Right lobe of liver (tissue), 6 donors: Measurements from ENCODE around the gene JPT1. TPM values are rescaled to one million over a fixed set of nuclear protein-coding genes. Genes with fewer than 3 reads are reported as not detected.

Experiments used
- ATAC-seq, 4 donors: fragments of 200-7000 bp; cut with Tn5 transposase; one replicate each; pipeline ENCODE4 v1.9.1; 2020; ENCODE audit warnings: mild to moderate bottlenecking in 4 of 4, moderate library complexity in 4 of 4
- DNase-seq, 3 donors: peaks; one replicate each; pipeline ENCODE4 v3.0.0-alpha.2; 2020
- H3K27ac ChIP-seq, 3 donors: fragments of 200-600 bp; one replicate each; pipeline ENCODE4 v1.8.0; 2022
- H3K27me3 ChIP-seq, 2 donors: fragments of 200-600 bp; one replicate each; pipeline ENCODE4 v1.8.0; 2022
- H3K36me3 ChIP-seq, 4 donors: fragments of 200-600 bp; sonication (generic) in 1 of 4; one replicate each; pipeline versions ENCODE4 v1.5.1 to v1.8.0; 2017 to 2022; ENCODE audit warnings: control low read depth in 1 of 4
- H3K4me1 ChIP-seq, 4 donors: fragments of 200-600 bp; sonication (generic) in 1 of 4; one replicate each; pipeline versions ENCODE4 v1.5.1 to v1.8.0; 2017 to 2022; ENCODE audit warnings: control low read depth in 1 of 4
- H3K4me3 ChIP-seq, 3 donors: fragments of 200-600 bp; one replicate each; pipeline ENCODE4 v1.8.0; 2022
- H3K9me3 ChIP-seq, 4 donors: fragments of 200-600 bp; sonication (generic) in 1 of 4; one replicate each; pipeline versions ENCODE4 v1.5.1 to v1.8.0; 2017 to 2022; ENCODE audit warnings: control low read depth in 1 of 4
- POLR2A ChIP-seq: fragments of 450-650 bp; IDR thresholded peaks from one replicate; pipeline ENCODE4 v1.6.1; 2017; ENCODE audit warnings: antibody characterized with exemption, mild to moderate bottlenecking
- WGBS: methylation state at CpG from one replicate; pipeline ENCODE4 v1.1.6; 2018; ENCODE audit warnings: low coverage, low lambda C conversion rate; ENCODE audit not compliant: insufficient coverage; ENCODE audit errors: missing lambda C conversion rate; 5-methylcytosine and 5-hydroxymethylcytosine counted together
- intact Hi-C, 2 donors: fragments of 100-400 bp; cut with DNase I; formaldehyde crosslinking; loops; one replicate each; pipeline versions ENCODE4 v1.11.2 to v1.14.1; 2022
- total RNA-seq, 6 experiments: library from RNA; depleted of rRNA in 2 of 6; stranded (reverse); fragments of >200 nt in 2 of 6; fragmentation: NEBNext Ultra II Directional in 3 of 6; extraction: Animal tissue kit (Norgen Biotek cat#: 25700) in 3 of 6; gene quantifications; one replicate each; pipeline versions ENCODE4 v1.1.0 to v1.2.4, GENCODE V29; 2016 to 2023
- TF ChIP-seq, protein P1 (sequence below), 4 donors: fragments of 200-600 bp in 3 of 4; fragments of 450-650 bp in 1 of 4; IDR thresholded peaks; one replicate each; pipeline versions ENCODE4 v1.5.1 to v1.8.0; 2016 to 2022; ENCODE audit warnings: antibody characterized with exemption in 4 of 4, mild to moderate bottlenecking in 2 of 4
- donor health status: DM: no; HTN: yes; CAD: no.
- donor health status: DM: no; HTN: no; CAD: no.
- donor health status: DM: no; HTN: no; CAD: no.
- donor health status: DM: no; HTN: yes; CAD: no.
- donor health status: DM: no; HTN: yes; CAD: no.

Gene JPT1
- total RNA-seq, 6 experiments from 2014 or later = 16.7 to 57.8 (median 29.5) TPM

DNA sequence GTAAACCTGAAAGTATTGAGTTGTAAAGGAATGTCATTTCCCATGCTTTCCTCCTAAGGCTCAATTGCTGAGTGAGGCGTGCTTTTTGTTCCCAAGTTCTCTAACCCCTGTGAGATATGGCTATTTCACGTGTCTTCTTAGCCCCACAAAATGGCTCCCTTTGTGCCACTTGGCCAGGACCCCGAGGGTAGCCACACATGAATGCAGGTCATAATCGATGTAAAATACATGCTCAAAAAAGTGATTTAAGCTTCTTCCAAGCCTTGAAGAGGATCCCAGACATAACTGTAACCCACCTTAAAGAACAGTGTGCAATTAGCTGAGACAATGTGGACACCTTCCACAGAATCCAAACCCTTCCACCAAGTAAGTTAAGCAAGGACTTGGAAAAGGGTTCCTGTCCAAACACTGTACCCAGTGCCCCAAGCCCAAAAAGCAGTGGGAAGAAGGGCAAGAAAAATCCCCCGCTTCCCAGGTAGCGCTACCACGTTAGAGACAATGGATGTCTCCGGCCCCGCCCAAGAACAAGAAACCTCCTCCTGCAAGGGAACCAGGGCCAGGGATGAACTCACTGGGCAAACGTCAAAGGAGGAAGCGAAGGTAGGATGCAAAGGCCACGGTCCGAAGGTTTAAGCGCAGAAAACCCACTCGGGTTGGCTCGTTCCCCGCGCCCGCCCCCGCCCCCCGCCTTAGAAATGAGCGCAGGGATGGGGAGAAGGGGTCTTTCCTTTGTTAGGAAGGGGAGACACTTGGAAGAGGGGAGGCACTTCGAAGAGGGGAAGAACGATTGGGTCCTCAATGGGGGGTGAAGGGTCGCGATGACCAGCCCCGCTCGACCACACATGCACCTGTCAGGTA, 1.2 kb downstream of the JPT1 start:
- Histone ChIP-seq H3K36me3 (peaks cover 0 to under 1% (median 0%) of the 10 kb centered on the region in 4 donors), H3K4me3 (peak overlapping the region; percentile 67 to 96 (median 88)), H3K27me3 (no peaks in the 10 kb centered on the region), H3K4me1 (peaks cover 0 to 5% (median 0%) of the 10 kb centered on the region in 4 donors), H3K27ac (peak overlapping the region in 1 of 3 donors; percentile 78), H3K9me3 (no peaks in the 10 kb centered on the region)
- 19% methylated on average over 22 of the region's 28 CpGs for WGBS
- TF ChIP-seq POLR2A = no peak
- TF ChIP-seq, protein P1, sequence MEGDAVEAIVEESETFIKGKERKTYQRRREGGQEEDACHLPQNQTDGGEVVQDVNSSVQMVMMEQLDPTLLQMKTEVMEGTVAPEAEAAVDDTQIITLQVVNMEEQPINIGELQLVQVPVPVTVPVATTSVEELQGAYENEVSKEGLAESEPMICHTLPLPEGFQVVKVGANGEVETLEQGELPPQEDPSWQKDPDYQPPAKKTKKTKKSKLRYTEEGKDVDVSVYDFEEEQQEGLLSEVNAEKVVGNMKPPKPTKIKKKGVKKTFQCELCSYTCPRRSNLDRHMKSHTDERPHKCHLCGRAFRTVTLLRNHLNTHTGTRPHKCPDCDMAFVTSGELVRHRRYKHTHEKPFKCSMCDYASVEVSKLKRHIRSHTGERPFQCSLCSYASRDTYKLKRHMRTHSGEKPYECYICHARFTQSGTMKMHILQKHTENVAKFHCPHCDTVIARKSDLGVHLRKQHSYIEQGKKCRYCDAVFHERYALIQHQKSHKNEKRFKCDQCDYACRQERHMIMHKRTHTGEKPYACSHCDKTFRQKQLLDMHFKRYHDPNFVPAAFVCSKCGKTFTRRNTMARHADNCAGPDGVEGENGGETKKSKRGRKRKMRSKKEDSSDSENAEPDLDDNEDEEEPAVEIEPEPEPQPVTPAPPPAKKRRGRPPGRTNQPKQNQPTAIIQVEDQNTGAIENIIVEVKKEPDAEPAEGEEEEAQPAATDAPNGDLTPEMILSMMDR (IDR thresholded peaks at IDR 0.05) = no peak
- ATAC-seq (peak in 1 of 4 donors; percentile 16), DNase-seq (peak in 1 of 3 donors; percentile 59)
- intact Hi-C loops = no loop called here

DNA sequence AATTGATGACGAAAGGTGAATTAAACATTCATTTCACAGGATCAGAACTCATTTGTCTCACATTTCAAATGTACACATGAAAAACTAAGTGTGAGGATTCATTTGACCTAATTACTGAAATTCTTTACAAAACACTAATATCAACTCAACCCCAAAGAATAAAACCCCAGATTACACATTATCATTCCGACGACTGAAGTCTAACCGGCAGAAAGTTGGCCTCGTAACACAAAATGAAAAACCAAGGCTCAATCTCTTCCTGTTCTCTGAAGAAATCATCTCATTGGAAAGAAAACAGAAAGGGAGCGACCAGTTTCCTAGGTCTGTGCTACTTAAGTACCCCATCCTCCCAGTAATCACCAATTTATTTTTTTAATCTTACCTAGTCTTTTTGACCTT, 1.8 kb downstream of the JPT1 start:
- Histone ChIP-seq H3K4me3 (no peak overlapping the region), H3K27ac (no peak overlapping the region), H3K4me1 (peaks cover 0 to 5% (median 0%) of the 10 kb centered on the region in 4 donors), H3K27me3 (no peaks in the 10 kb centered on the region), H3K36me3 (peaks cover 0 to 3% (median 1%) of the 10 kb centered on the region in 4 donors), H3K9me3 (no peaks in the 10 kb centered on the region)
- DNase-seq (no peak), ATAC-seq (no peak)
- WGBS = 78% methylated on average over 6 of the region's 6 CpGs
- intact Hi-C loops = no loop called here
- TF ChIP-seq POLR2A = no peak
- TF ChIP-seq, protein P1 (IDR thresholded peaks at IDR 0.05) = no peak

DNA sequence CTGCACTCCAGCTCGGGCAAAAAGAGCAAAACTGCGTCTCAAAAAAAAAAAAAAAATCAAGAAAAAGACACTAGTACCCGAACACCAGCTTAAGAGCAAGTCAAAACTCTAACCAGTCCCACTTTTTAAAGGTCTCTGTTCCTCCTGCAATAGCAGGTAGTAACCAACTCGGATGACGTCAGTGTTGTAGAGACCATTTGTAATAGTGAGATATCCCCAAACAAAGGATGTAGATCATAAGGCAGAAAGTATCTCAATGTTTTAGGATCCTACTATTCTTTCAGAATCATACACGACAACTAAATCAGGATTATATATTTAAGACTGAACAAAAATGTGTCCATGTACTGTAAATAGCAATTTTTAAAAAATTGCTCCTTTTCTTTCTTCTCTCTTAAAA, 2.4 kb downstream of the JPT1 start:
- ATAC-seq (no peak), DNase-seq (no peak)
- intact Hi-C loops = no loop called here
- H3K27me3 ChIP-seq = no peaks in the 10 kb centered on the region
- peaks cover 0 to 5% (median 0%) of the 10 kb centered on the region in 4 donors for H3K4me1 ChIP-seq
- 84% methylated on average over 6 of the region's 6 CpGs for WGBS
- H3K9me3 ChIP-seq = no peaks in the 10 kb centered on the region
- H3K27ac ChIP-seq = no peak overlapping the region
- TF ChIP-seq, protein P1 (IDR thresholded peaks at IDR 0.05) = no peak
- TF ChIP-seq POLR2A = no peak
- no peak overlapping the region for H3K4me3 ChIP-seq
- H3K36me3 ChIP-seq = peaks cover 0 to 6% (median 2%) of the 10 kb centered on the region in 4 donors

DNA sequence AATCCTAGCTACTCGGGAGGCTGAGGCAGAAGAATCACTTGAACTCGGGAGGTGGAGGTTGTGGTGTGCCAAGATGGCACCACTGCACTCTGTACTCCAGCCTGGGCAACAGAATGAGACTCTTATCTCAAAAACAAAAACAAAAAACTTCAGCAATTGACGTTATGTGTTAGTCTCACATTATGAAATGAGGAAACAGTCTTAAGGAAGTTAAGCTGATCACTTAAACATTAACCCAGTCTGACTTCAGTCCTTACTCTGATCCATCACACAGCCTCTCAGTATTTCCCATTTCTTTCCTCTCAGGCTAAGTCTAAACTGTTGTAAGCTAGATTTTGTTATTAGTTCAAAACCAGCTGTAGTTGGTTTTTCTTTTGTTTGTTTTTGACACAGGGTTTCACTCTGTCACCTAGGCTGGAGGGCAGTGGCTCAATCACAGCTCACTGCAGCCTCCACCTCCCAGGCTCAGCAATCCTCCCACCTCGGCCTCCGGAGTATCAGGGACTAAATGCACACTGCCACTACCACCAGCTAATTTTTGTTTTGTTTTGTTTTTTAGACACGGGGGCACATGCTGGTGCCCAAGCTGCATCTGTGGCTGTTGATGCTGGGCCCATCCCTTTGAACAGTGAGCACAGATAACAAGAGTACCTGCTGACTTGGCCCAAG, 6.3 kb downstream of the JPT1 start:
- Histone ChIP-seq H3K4me3 (no peak overlapping the region), H3K4me1 (peaks cover 0 to 1% (median 0%) of the 10 kb centered on the region in 4 donors), H3K36me3 (peaks cover 0 to 19% (median 6%) of the 10 kb centered on the region in 4 donors), H3K9me3 (no peaks in the 10 kb centered on the region), H3K27me3 (no peaks in the 10 kb centered on the region), H3K27ac (no peak overlapping the region)
- WGBS = 74% methylated on average over 5 of the region's 6 CpGs
- peak in 3 of 4 donors; percentile 46 to 70 (median 50) for ATAC-seq
- TF ChIP-seq POLR2A = no peak
- TF ChIP-seq, protein P1 (IDR thresholded peaks at IDR 0.05) = no peak
- intact Hi-C loops = no loop called here
- peak in 1 of 3 donors; percentile 28 for DNase-seq
